Stimulated activated CD4-positive, alpha-beta T cell treated with anti-CD3 and anti-CD28 coated beads, TNF-alpha, amount 100 ng/mL, for 1 hour (primary cell): ENCODE data around the gene WDR7.

Experiments
- DNase-seq, 3 donors: peaks; one replicate each; pipeline ENCODE4 v3.0.0-alpha.2; 2020; ENCODE audit warnings: low read depth in 3 of 3, low spot score in 1 of 3

The WDR7 gene

DNA sequence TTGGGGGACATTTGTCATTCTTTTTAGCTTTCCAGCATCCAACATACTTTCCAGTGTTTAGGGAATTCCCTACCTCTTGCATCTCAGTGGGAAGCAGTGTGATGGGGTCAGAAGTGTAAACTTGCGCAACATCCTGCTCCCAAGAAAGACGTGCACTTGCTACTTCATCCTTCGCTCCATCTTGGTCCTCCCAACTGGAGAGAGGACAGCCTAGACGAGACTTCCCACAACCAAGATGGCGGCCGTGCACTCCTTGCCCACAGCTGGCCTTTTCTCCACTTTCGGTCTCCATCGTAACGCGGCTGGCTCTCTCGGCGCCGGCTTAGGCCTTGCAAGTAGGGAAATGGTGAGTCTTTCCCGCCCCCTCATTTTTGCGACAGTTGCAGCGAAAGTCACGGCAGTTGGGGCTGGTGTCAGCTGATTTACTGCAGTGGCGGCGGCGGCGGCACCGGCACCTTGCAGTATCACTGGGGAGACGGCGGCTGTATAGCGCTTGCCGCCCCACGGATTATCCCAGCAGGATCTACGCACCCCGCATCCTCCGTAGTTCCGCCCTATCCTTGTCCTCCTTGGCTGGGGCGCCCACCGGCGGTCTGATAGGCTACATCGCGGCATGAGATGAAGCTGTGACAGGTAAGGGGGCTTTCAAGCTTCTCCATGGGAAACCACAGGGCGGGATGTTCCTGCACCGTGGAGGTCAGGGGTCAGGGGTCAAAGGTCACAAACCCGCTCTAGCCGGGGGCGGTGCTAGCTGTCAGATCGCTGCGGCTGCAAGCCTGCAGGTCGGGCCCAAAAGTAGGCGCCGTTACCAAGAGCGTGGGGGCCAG, at the start of gene WDR7:
WDR7 (plus strand) TSS at position 416 of the 827 bp plus-strand sequence. CDS start 21,157 bp downstream, outside the sequence.
- DNase-seq, result peak; percentile 82 to 88 (median 87)

DNA sequence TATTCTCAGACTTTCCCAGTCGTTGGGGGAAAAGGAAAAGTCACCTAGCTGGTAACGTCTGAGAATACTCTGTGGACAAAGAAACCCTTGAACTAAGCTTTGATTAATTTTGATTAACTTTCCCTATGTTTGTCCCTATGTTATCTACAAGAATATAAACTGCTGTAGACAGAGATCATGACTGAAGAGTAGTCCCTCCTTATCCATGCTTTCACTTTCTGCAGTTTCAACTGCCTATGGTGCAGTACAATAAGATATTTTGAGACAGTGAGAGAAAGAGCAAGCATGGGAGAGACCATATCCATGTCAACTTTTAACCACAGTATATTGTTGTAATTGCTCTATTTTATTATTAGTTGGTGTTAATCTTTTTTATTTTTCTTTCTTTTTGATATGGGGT, 44.5 kb upstream of the WDR7 start:
- DNase-seq, result no peak

GRCh38 chr18:56615738-56616520, 35.2 kb upstream of the WDR7 start:
- DNase-seq, result no peak

GRCh38 chr18:56627991-56628390, 23.2 kb upstream of the WDR7 start:
- DNase-seq, result no peak

DNA sequence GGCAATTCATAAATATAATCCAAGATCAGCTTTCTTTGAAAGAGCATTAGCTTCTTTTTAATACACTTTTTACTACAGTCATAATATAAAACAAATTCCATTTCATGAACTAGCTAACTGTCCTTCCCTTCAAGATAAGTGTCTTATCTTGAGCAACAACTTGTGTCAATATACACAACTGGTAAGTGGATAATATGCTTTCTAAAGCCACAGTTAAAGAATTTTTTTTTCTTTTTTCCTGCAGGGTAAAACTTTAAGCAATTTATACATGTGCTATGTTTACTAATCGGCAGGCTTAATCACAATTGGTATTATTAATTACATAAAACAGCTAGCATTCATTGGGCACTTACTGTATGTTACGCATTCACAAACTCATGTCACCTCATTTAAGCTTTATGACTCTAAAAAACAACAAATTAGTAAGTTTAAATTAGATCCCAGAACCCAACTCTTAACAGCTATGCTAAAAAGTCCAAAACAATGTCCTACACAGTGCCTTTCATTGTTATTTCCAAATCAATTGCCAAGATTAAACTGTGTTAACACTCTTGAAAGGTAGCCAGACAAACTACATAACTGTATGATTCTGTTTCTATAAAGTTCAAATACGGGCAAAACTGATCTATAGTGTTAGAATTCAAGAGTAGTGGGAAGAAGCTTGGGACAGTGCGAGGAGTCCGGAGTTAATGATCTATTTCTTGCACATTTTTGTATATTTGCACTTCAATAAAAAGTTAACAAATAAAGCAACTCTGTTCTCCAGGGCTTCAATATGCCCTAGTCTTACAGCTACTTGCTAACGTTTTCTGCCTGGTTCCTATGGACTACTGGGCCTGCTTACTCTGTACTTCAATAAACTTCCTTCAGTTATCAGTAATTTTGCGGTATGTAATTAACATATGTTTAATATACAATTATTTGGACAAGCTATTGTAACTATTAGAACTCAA, 18.8 kb upstream of the WDR7 start:
- no peak for DNase-seq

DNA sequence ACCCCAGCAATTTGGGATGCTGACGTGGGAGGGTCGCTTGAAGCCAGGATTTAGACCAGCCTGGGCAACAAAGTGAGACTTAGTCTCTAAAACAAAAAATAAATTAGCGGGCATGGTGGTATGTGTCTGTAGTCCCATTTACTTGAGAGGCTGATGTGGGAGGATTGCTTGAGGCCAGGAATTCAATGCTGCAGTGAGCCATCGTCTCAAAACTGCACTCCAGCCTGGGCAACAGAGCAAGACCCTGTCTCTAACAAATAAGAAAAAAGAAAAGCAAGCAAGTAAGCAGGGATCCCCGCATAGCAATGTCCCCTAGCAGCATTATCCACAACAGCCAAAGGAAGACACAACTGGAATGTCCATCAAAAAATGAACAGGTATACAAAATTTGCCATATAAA, 16.2 kb upstream of the WDR7 start:
- DNase-seq, result no peak

- no peak for DNase-seq
Measured at GRCh38 chr18:56637176-56637575, 14.0 kb upstream of the WDR7 start.

- DNase-seq, result no peak
Measured at GRCh38 chr18:56637711-56638231, 13.4 kb upstream of the WDR7 start.

DNA sequence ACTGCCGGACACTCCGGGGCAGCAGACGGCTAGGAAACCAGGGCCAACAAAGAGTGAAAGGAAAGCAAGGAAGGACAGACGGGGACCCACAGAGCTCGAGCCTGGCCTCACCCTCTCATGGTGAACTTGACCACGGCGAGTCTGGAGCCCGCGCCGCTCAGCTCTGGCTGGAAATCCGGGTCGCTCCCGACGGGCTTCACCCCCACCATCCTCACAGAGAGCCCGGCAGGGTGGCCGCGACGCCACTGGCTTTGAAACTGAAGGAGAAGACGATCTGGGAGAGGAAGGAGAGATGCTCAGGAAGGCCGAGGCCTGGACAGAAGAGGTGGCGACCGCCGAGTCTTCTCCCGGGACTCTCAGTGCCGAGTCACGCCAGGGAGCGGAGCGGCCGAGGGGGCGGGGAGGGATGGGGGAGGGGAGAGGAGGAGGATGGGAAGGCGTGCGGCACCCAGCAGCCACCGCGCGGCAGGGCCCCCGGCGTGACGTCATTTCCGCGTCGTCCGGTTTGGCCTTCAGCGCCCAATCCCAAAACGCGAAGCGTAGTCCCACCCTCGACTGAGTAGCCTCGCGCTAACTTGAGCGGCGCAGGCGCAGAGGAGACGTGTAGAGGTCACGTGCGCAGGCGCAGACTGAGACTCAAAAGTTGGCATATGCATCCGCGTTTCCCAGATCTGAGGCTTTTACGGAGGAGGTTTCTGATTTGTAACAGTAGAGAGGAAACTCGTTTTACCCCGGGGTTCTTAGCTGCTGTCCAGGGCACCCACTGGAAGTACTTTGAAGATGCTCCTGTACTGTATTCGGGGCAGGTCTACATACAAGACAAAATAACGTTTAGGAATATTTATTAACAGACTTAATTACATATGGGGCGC, 12.7 kb upstream of the WDR7 start, which contains the start of gene TXNL1:
TXNL1 (minus strand) TSS at position 361 of the 872 bp plus-strand sequence; CDS start at position 209, 152 bp downstream.
- DNase-seq, result peak; percentile 97 to 99 (median 98)

GRCh38 chr18:56639104-56639381, 12.1 kb upstream of the WDR7 start:
- no peak for DNase-seq

DNA sequence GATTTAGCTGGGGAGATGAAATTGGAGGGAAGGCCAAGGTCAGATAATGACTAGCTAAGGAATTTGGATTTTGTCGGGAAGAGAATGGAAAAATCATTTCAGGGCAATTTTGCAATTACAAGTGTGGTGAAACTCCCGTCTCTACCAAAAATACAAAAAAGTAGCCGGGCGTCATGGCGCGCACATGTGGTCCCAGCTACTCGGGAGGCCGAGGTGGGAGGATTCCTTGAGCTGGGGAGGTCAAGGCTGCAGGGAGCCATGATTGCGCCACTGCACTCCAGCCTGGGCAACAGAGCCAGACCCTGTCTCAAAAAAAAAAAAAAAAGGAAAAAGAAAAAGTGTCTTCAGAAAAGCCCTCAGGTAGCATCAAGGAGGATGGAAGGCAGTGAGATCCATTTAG, 11.6 kb upstream of the WDR7 start:
- no peak for DNase-seq

GRCh38 chr18:56641714-56642337, 9.3 kb upstream of the WDR7 start:
- DNase-seq, result no peak

DNA sequence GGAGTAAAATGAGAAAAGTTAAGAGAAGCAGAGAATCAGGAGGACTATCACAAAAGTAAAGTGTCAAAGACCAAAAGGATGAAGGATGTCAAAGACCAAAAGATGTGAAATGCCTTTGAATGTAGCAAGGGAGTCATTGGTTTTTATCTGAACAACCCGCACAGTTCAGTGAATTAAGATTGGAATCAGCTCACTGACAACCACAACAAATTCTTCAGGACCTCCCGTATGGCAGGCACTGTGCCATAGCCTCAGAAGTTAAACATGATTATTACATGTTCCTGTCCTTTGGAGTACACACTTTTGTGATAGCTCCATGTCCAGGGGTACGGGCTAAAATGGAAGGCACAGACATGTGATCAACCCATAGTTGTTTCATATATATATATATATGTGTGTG, 7.8 kb upstream of the WDR7 start:
- no peak for DNase-seq

GRCh38 chr18:56645415-56646016, 5.6 kb upstream of the WDR7 start:
- no peak for DNase-seq

- no peak for DNase-seq
Measured at GRCh38 chr18:56647071-56647470, 4.1 kb upstream of the WDR7 start.

GRCh38 chr18:56647951-56648893, 2.9 kb upstream of the WDR7 start:
- no peak for DNase-seq

DNA sequence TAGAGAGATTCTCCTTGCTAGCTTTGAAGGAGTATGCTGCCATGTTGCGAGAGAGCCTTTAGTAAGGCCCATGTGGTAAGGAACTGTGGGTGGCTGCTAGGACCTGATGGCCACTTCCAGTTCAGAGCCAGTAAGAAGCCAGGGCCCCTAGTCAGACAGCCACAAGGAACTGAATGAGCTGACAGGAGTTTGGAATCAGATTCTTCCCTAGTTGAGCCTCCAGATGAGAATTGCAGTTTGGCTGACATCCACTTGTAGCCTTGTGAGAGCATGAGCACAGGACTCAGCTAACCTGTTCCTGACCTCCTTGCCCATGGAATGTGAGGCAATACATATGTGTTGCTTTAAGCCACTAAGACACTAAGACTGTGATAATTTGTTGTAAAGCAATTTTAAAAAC, 1.2 kb upstream of the WDR7 start:
- no peak for DNase-seq

DNA sequence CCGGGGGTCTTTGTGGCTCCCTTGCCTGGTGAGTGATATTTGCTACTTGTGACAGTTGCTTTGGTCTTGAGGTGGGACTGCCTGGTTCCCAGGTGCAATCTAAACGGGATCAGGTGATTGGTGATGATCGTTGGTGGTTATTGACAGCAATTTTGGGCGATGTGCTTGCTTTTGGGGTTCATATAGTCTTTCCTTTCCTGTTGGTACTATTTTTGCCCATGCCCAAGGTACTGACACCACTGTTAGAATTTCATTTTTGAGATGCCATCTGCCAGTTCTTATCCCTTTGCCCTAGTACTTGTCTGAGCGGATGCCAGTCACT, 573 bp downstream of the WDR7 start:
- no peak for DNase-seq
